ENCODE measurements around the gene CAMTA1. TPM values are rescaled to one million over a fixed set of nuclear protein-coding genes. Genes with fewer than 3 reads are reported as not detected.

Gene CAMTA1
- total RNA-seq, 1 experiment from 2014 or later, result 69.5 TPM

DNA sequence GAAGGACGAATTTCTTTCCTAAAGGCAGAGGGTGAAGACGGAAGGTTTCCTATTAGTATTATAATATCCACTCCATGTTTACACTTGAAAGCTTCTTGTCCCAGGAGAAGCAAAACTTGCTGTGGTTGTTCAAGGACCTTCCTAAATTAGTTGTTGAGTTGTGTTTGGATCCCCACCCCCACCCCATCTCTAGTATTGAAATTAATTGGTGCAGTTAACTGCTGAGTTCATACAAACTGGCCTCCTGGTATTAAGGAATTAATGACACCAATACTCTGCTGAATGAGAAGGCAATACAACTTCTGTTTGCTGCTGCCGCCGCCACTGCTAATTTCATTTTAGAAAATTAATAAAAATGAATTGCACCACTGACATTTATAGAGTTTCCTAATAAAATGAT lies 308.8 kb downstream of the CAMTA1 start:
- TF ChIP-seq YY1 (IDR thresholded peaks at IDR 0.05; ENCODE audit: extremely low read depth, insufficient replicate concordance, low read depth, low read length) (no peak), EGR1 (IDR thresholded peaks at IDR 0.05; ENCODE audit: low read depth) (no peak), EZH2phosphoT487 (IDR thresholded peaks at IDR 0.05; ENCODE audit: borderline replicate concordance) (no peak), ZNF274 (IDR thresholded peaks at IDR 0.05; ENCODE audit: low read depth, low read length) (no peak), SP1 (IDR thresholded peaks at IDR 0.05; ENCODE audit: low read depth) (no peak), SIN3A (IDR thresholded peaks at IDR 0.05; ENCODE audit: low read depth) (no peak), SRF (IDR thresholded peaks at IDR 0.05; ENCODE audit: low read depth) (no peak), ZBTB33 (IDR thresholded peaks at IDR 0.05; ENCODE audit: extremely low read depth, insufficient replicate concordance, low read length) (no peak), CBX3 (IDR thresholded peaks at IDR 0.05; ENCODE audit: low read depth) (no peak), ZFX (IDR thresholded peaks at IDR 0.05) (no peak), MAX (IDR thresholded peaks at IDR 0.05) (no peak), POLR2A (IDR thresholded peaks at IDR 0.05; ENCODE audit: borderline replicate concordance, extremely low read depth, insufficient read depth, insufficient read length) (no peak)
- TF ChIP-seq, protein P1, sequence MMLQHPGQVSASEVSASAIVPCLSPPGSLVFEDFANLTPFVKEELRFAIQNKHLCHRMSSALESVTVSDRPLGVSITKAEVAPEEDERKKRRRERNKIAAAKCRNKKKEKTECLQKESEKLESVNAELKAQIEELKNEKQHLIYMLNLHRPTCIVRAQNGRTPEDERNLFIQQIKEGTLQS (IDR thresholded peaks at IDR 0.05), result no peak
- no peaks in the 10 kb centered on the region for H3K9me2 ChIP-seq (ENCODE audit: insufficient read depth)
- no peaks in the 10 kb centered on the region for H4K20me1 ChIP-seq (ENCODE audit: insufficient read depth)
- H2AFZ ChIP-seq (ENCODE audit: low read depth, low read length, poor library complexity, severe bottlenecking), result no peak overlapping the region
- no peak overlapping the region for H3K9ac ChIP-seq (ENCODE audit: low read length)
- ChIA-PET POLR2A (no interaction called here), CTCF (no interaction called here), RAD21 (ENCODE audit: low non-redundant PET in 1 of 2, low total read pairs in 2 of 2, uncharacterized antibody in 2 of 2, unreplicated experiment in 2 of 2) (no interaction called here)
- H3K36me3 ChIP-seq (ENCODE audit: control insufficient read depth in 1 of 2, insufficient read depth in 2 of 2, low read length in 2 of 2), result no peaks in the 10 kb centered on the region
- H3K4me1 ChIP-seq (ENCODE audit: control insufficient read depth in 1 of 2, insufficient read depth in 2 of 2, low read length in 2 of 2), result no peaks in the 10 kb centered on the region
- H3K4me2 ChIP-seq (ENCODE audit: low read length), result no peak overlapping the region
- intact Hi-C loops (cut with micrococcal nuclease), result no loop called here
- ATAC-seq, result no peak
- no peaks in the 10 kb centered on the region for H3K9me3 ChIP-seq (ENCODE audit: control insufficient read depth in 1 of 2, insufficient read depth in 1 of 2, low read depth in 1 of 2, low read length in 2 of 2)
- H3K4me3 ChIP-seq (replicated peaks in 1 of 2; ENCODE audit: low read depth in 1 of 2, low read length in 2 of 2), result no peak overlapping the region
- no peak for DNase-seq (ENCODE audit: low read depth, low spot score)
- H3K27ac ChIP-seq (ENCODE audit: low read depth, low read length), result no peak overlapping the region
- H3K27me3 ChIP-seq (ENCODE audit: insufficient read depth, low read length), result peaks cover 74% of the 10 kb centered on the region
- no peaks in the 10 kb centered on the region for H3K79me2 ChIP-seq (ENCODE audit: insufficient read depth, low read length)
- no TSS peak for BruUV-seq (replicated peaks)

Data from HCT116 (cell line).